BE2C (cell line): ENCODE results near the gene TSC22D3.

Experiments used
- DNase-seq: peaks from one replicate; pipeline ENCODE4 v3.0.0-alpha.2; 2020
- H3K27me3 ChIP-seq: fragments of 250-450 bp; sonication (Bioruptor Pico); 2 replicates; pipeline ENCODE4 v1.5.1; 2020; ENCODE audit warnings: mild to moderate bottlenecking
- H3K36me3 ChIP-seq: fragments of 250-450 bp; sonication (Bioruptor Pico); 2 replicates; pipeline ENCODE4 v1.5.1; 2020; ENCODE audit warnings: mild to moderate bottlenecking
- H3K4me1 ChIP-seq: fragments of 250-450 bp; sonication (Bioruptor Pico); 2 replicates; pipeline ENCODE4 v1.5.1; 2020
- H3K4me3 ChIP-seq: 2 replicates; pipeline ENCODE4 v1.5.1; 2011; ENCODE audit warnings: low read depth, low read length
- H3K9me3 ChIP-seq: fragments of 250-450 bp; sonication (Bioruptor Pico); 2 replicates; pipeline ENCODE4 v1.5.1; 2020
- CTCF ChIP-seq: IDR thresholded peaks from 2 replicates; pipeline ENCODE4 v1.5.1; 2012; ENCODE audit warnings: mild to moderate bottlenecking, low read depth, low read length

Gene TSC22D3

GRCh38 chrX:107730991-107731766 is 44.4 kb downstream of the TSC22D3 start:
- Histone ChIP-seq H3K4me3 (no peak overlapping the region), H3K9me3 (no peaks in the 10 kb centered on the region), H3K36me3 (no peaks in the 10 kb centered on the region), H3K4me1 (0 out of 2 replicates have a peak, but pooled peaks cover 6% of the 10 kb centered on the region), H3K27me3 (no peaks in the 10 kb centered on the region)
- no peak for DNase-seq
- TF ChIP-seq CTCF, result no peak

DNA sequence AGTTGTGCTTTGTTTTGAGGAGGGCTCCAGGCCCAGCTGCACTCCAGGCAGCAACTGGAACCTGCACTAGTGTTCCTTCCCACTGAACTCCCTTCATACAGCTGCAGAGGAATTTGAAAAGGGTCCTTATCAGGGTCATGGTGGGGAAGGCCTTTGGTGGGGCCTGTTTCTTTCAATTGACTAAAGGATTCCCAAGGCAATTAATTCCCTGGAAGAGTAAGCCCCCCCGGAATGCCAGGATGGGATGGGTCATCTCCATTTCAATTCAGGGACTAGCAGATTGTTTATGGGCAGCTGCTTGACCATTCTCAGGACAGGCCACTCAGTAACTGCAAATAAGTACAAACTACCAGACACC is 45.3 kb downstream of the TSC22D3 start:
- no peak for TF ChIP-seq CTCF
- Histone ChIP-seq H3K4me1 (0 out of 2 replicates have a peak, but pooled peaks cover 6% of the 10 kb centered on the region), H3K9me3 (no peaks in the 10 kb centered on the region), H3K36me3 (no peaks in the 10 kb centered on the region), H3K27me3 (no peaks in the 10 kb centered on the region), H3K4me3 (no peak overlapping the region)
- DNase-seq, result no peak

DNA sequence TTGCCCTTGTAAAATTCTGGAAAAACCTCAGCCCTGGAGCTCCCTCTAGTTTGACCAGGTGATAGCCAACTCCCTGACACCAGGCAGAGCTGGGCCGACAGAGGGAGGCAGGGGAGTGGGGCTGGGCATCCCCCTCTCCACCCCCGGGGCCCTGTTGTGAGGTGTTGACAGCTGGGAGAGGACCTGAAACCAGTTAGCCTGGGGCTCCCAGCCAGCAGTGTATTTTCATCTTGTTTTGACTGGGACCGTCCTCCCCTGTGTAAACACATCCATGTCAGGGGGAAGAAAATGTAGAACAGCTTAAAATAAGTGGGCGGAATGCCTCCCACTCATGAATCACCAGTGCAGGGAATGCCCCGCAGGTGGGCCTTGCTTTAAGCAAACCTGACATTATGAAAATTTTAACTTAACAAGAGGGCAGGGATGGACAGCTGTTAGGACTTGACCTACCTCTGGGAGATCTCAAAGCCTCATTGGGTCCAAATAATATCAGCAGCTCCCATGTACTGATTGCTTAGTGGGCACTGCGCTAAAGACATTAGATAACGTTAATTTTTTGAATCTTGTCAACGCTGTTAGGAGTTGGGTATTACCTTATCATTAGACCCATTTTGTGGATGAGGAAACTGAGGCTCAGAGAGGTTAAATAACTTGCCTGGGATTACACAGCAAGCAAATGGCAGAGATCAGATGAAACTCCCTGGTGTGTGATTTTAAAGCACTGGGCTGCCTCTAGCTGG is 45.9 kb downstream of the TSC22D3 start:
- no peak for DNase-seq
- Histone ChIP-seq H3K4me1 (0 out of 2 replicates have a peak, but pooled peaks cover 6% of the 10 kb centered on the region), H3K36me3 (no peaks in the 10 kb centered on the region), H3K4me3 (no peak overlapping the region), H3K27me3 (no peaks in the 10 kb centered on the region), H3K9me3 (no peaks in the 10 kb centered on the region)
- no peak for TF ChIP-seq CTCF

- no peaks in the 10 kb centered on the region for H3K27me3 ChIP-seq
- DNase-seq, result no peak
- H3K9me3 ChIP-seq, result no peaks in the 10 kb centered on the region
- no peaks in the 10 kb centered on the region for H3K36me3 ChIP-seq
- no peak for TF ChIP-seq CTCF
- no peak overlapping the region for H3K4me3 ChIP-seq
- 0 out of 2 replicates have a peak, but pooled peaks cover 6% of the 10 kb centered on the region for H3K4me1 ChIP-seq
These were observed 47.1 kb downstream of the TSC22D3 start for GRCh38 chrX:107728371-107729099.

GRCh38 chrX:107726816-107727534 is 48.6 kb downstream of the TSC22D3 start:
- Histone ChIP-seq H3K36me3 (no peaks in the 10 kb centered on the region), H3K27me3 (no peaks in the 10 kb centered on the region), H3K4me1 (0 out of 2 replicates have a peak, but pooled peaks cover 4% of the 10 kb centered on the region), H3K4me3 (no peak overlapping the region), H3K9me3 (no peaks in the 10 kb centered on the region)
- TF ChIP-seq CTCF, result no peak
- DNase-seq, result no peak
